Measurements from ENCODE around the gene MAN2B2.

GRCh38 chr4:6581566-6582121, 6.7 kb downstream of the MAN2B2 start:
- TF ChIP-seq EZH2 (IDR thresholded peaks at IDR 0.05; ENCODE audit: low read length, unreplicated experiment) (no peak), CTCF (conservative IDR thresholded peaks at IDR 0.05; ENCODE audit: low read depth, low read length) (no peak)
